Testis (tissue), 2 donors: Measurements from ENCODE around the gene CYP2U1.

Source experiments
- CTCF ChIP-seq, 3 experiments: fragments of 450-650 bp in 2 of 3; fragments of 200-600 bp in 1 of 3; sonication (generic) in 1 of 3; IDR thresholded peaks; one replicate each; pipeline ENCODE4 v1.5.1; 2016 to 2019; ENCODE audit warnings: antibody characterized with exemption in 3 of 3, mild to moderate bottlenecking in 2 of 3, moderate library complexity in 1 of 3
- POLR2A ChIP-seq: fragments of 450-650 bp; IDR thresholded peaks from one replicate; pipeline ENCODE4 v1.6.1; 2017; ENCODE audit warnings: antibody characterized with exemption, mild to moderate bottlenecking, moderate library complexity

DNA sequence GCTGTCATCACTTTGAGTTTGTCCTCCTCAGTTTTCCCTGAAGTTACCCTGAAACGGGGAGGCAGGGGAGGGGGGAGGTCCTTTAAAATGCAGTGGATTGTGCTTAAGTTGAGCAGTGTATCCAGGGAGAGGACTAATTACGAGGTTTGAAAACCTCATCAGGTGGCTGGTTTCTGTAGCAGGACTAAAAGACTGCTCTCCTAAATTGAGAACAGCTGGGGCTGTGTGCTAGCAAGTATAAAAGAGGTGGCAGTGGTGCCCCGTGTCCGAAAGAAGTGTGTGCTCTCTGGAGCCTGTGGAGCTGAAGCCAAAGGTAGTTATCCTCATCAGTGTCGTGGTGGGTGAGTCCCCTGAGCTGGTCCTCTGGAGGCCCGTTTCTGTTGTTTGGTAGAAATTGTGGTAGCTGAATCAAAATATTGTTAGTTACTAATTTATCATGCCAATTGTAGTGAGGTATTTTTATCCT, 37.2 kb upstream of the CYP2U1 start:
- TF ChIP-seq CTCF (IDR thresholded peaks at IDR 0.05), result no peak
- TF ChIP-seq POLR2A, result no peak
